Erythroblast (primary cell): ENCODE measurements around the gene SDK2.

Experiments used
- GATA1 ChIP-seq: IDR thresholded peaks from 2 replicates; pipeline ENCODE4 v1.6.1; 2011; ENCODE audit warnings: low read depth, mild to moderate bottlenecking, control low read depth, low read length, moderate library complexity
- POLR2A ChIP-seq: IDR thresholded peaks from 2 replicates; pipeline ENCODE4 v1.6.1; 2011; ENCODE audit warnings: mild to moderate bottlenecking, low read length

GRCh38 chr17:73591296-73592078 lies 52.8 kb downstream of the SDK2 start:
- TF ChIP-seq POLR2A (no peak), GATA1 (no peak)
